CMK (cell line): Measurements from ENCODE around the gene USP7.
"Not testable (repeated sequence)": the region's sequence is repeated elsewhere in the genome, so short reads cannot be mapped to it uniquely, and the experiment has no call there.

ENCODE experiments used
- DNase-seq: peaks from one replicate; pipeline ENCODE4 v3.0.0-alpha.2; 2010; ENCODE audit warnings: low read depth

USP7 gene

DNA sequence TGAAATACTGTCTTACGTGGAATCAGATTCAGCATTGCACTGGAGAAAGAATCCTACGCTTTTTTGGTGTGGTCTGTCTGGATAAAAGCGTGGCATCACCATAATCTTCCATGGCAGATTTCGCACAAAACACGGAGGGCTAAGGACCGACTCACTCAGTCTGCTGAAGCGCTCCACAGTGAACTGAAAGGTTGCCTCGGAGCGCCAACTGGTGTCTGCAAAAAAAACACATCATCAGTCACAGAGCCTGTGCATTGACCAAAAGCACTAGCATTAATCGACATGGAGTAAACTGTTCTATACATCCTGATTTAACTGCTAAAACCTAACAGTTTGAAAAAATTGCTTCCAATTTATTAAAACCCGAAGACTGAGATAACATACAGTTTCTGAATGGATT lies 40.5 kb downstream of the USP7 start:
- DNase-seq, result no peak

GRCh38 chr16:8921347-8921984 lies 42.2 kb downstream of the USP7 start:
- DNase-seq, result no peak

GRCh38 chr16:8920645-8921346 lies 42.9 kb downstream of the USP7 start:
- DNase-seq, result no peak

GRCh38 chr16:8919934-8920462 lies 43.7 kb downstream of the USP7 start:
- DNase-seq, result no peak

DNA sequence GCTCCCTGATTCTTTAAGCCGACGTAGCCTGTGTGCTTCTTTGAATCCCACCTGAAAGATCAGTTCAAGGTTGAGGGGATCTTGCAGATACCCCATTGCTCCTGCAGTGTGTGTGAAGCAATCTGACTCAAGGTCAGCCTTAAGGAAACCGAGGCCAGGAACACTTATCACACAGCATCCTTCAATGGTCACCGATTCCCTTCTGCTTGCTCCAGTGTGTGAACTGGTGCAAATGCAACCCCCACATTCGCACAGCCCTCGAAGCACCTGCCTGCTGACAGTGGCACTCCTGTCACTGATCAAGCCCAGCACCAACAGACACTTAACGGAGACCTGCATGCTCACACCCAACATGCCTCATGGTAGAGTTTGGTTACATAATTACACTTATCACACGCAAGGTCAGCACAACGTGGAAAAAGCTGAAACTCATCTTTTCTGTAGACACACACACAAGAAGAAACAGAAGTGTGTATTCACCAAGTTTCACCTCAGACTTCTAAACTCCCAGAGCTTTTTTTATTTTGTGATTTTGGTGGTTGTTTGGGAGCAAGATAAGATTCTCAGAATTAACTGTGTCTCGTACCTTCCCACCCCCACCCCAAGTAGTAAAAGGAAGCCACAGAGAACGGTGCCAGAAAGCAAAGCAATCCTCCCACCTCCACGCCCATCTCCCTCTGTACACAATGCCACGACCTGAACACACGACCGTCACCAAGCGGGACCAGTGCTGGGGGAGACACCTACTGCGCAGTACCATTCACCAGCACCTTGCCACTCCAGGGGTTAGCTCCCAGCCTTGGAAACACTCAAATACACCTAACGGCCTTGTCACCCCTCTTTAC lies 44.4 kb downstream of the USP7 start:
- DNase-seq, result no peak

- DNase-seq, result not testable (repeated sequence)
These were observed 46.4 kb downstream of the USP7 start for GRCh38 chr16:8917336-8917735.

GRCh38 chr16:8916541-8917225 lies 47.0 kb downstream of the USP7 start:
- DNase-seq, result no peak

DNA sequence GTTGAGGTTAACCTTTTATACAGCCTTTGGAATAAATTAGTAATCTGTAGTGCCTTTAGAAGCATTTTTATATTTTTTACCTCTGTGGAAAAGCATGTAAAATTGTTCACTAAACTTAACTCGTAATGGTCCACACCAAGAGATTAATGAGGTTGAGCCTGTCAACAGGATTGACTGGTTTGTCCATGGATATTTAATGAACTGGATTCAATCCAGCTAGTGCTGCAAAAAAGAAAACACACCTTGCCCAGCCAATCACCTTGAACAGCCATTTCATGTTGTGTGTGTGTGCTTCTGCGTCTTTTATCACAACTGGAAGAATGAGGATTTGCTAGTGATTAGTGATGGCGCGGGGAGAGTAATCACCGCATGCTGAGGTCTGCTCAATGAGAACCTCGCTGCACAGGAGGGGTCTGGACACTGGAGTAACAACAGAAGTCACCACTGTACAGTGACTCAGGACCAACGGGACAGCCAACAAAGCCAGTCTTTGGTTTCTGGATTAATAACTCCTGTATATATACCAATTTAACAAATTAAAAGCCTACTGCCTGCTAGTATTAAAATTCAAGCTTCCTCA lies 47.9 kb downstream of the USP7 start:
- no peak for DNase-seq

GRCh38 chr16:8914098-8914497 lies 49.6 kb downstream of the USP7 start:
- DNase-seq, result no peak

GRCh38 chr16:8912793-8913192 lies 50.9 kb downstream of the USP7 start:
- DNase-seq, result no peak

DNA sequence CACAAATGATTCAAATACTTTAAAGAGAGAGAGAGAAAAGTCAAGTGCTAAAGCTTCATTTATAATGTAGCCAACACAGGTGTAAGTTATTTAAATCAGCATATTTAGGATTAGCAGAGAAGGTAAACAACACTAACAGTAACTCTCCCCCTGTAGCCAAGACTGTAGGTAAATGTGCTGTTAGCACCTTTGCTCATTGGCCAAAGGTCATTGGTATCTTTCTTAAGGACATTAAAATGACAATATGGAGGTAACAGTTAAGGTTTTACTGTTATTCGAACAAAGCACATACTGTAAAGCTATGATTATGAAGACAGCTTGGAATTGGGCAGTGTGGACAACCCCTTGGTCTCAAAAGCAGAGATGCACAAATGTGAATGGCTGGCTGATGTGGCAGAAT lies 52.9 kb downstream of the USP7 start:
- no peak for DNase-seq

GRCh38 chr16:8908810-8909468 lies 54.8 kb downstream of the USP7 start:
- no peak for DNase-seq

GRCh38 chr16:8907096-8907495 lies 56.6 kb downstream of the USP7 start:
- DNase-seq, result no peak

DNA sequence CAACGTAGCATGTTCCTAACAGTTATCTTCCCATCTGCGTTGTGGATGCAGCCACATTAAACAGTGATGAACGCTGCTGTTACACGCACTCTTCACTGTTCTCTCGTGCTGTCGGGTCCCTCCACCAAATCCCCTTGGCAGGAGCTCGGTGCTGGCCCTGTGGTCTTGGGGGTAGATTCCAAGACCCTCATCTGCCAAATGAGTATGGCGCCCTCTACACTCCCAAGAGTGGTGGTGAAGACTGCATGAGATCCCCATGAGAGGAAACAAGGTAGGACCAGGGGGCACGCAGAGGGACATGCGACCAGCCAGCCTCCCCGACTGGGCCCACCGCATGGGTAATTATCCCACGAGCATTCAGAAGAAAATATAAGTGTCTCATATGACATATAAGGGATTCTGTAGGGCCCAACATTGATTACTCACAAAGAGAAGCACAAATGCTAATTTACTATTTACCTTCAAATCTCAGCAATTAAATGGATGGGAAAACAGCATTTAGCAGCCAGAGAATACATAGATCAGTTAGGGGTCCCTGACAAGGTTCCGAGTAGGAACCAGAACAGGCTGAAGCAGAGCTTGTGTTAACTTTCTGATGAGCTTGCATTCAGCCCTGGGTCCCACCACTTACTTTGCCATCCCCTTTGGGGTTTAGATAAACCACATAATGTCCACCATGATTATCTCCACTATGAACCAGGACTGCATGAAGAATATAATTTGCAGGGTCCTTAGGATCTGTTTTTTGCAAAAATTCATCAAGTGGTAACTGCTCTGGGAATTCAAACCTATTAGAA lies 57.7 kb downstream of the USP7 start:
- DNase-seq, result no peak

GRCh38 chr16:8905168-8905762 lies 58.4 kb downstream of the USP7 start:
- no peak for DNase-seq

- no peak for DNase-seq
These were observed 59.7 kb downstream of the USP7 start for GRCh38 chr16:8904018-8904430.

- no peak for DNase-seq
These were observed 60.7 kb downstream of the USP7 start for GRCh38 chr16:8903004-8903403.

- no peak for DNase-seq
These were observed 62.3 kb downstream of the USP7 start for GRCh38 chr16:8901320-8901861.

- DNase-seq, result no peak
These were observed 63.4 kb downstream of the USP7 start for GRCh38 chr16:8900343-8900742.
